ENCODE results near the gene CDSN. TPM values are rescaled to one million over a fixed set of nuclear protein-coding genes. Genes with fewer than 3 reads are reported as not detected.
"Not testable (repeated sequence)": the region's sequence is repeated elsewhere in the genome, so short reads cannot be mapped to it uniquely, and the experiment has no call there.

CDSN gene, protein sequence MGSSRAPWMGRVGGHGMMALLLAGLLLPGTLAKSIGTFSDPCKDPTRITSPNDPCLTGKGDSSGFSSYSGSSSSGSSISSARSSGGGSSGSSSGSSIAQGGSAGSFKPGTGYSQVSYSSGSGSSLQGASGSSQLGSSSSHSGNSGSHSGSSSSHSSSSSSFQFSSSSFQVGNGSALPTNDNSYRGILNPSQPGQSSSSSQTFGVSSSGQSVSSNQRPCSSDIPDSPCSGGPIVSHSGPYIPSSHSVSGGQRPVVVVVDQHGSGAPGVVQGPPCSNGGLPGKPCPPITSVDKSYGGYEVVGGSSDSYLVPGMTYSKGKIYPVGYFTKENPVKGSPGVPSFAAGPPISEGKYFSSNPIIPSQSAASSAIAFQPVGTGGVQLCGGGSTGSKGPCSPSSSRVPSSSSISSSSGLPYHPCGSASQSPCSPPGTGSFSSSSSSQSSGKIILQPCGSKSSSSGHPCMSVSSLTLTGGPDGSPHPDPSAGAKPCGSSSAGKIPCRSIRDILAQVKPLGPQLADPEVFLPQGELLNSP
- not detected for polyA plus RNA-seq (ENCODE audit: insufficient read length)

DNA sequence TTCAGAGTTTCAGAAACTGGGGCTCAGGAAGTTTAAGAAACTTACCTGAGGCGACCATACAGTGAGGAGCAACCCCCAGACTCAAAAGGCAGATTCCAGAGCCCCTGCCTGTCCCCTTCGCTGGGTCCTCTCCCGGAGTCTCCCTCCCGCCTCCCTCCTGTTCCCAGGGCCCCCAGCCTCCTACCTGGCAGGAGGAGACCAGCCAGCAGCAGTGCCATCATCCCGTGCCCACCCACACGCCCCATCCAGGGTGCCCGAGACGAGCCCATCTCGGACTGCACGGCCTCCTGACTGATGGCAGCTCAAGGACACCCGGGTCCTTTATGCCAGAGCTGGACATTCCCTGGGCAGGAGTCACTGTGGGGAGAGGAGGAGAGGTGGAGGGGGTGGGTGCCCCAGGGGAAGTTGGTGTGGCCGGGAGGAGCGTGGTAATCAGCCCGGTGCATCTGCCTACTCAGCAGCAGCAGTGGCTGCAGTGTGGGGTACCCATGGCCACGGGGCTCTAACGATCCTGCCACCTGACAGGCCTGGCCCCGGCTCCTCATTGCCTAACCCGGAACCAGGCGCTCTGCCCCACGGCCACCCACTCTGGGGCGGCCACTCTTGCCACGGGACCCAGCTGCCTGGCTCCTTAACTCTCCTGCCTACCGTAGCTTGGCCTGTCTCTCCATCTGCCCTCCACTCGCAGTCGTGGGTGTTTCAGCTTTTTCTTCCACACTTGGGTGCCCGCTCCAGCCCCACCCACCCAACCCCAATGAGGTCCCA, at the start of gene CDSN:
Gene CDSN, minus strand, starts transcription at position 296 of the 765 bp plus-strand sequence. Its CDS starts 27 bp downstream, at position 269.
- no peak for DNase-seq

DNA sequence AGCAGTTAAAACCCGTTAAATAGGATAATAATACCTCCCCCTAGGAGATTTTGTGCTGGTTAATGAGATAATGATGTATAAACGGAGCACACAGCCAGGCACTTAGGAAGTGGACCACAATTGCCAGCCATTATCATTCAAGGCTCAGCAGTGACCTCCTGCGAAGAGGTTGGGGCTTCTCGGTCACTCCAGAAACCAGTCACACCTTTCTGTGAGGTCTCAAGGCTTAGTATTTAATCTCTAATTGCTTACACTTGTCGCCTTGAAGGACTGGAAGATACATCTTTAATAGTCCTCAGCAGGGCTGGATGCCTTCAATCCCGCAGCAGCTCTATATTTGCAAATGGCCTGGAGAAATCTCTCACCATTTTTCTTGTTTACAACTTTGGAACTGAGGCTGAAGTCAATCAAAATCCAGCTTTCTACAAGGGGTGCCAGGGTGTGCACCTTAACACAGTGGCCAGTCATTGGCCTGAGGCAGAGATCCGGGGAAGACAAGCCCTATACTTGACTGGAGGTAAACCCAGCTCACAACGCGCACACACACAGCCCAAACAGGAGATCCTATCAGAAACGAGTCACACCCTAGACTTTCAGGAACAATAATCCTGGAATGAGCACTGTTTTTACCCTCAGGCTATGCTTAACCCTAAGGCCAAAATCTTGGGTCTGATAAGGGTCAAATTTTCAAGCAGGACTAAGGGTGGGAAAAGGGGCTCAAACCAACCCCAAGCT, 49.0 kb upstream of the CDSN start:
- DNase-seq = no peak

DNA sequence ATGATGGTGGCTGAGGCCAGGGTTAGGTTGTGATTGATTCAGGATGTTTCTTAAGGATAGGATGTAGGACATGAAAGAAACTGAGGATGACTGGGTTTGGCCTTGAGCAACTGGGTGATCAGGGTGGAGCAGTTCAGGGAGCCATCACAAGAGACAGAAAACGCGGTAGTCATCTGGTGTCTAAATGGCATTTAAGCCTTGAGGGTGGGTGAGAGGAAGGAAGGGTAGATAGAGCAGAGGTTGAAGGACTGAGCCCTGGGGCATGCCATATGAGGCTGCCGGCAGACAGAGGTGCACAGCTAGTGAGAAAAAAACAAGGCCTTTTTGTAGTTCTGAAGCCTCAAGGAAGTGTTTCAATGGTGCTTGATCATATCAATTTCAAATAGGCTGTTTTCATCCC, 48.4 kb upstream of the CDSN start:
- DNase-seq = no peak

DNA sequence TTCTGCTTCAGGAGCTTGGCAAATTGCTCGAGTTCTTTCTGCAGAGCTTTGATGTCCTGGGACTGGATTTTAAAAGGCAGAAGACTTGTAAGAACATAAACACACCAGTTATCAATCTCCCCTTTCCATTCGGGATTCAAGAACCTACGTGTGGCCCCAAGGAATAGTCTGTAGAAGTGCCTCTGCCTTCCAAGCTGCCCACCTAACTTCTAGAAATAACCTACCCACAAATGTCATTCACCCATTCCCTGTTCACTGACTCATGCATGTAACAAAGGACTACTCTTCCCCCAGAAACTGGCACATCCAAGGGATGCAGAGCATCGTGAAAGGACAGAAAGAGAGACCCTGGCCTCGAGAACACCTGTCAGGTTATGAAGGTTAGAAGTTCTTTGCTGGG, 45.7 kb upstream of the CDSN start:
- no peak for DNase-seq

DNA sequence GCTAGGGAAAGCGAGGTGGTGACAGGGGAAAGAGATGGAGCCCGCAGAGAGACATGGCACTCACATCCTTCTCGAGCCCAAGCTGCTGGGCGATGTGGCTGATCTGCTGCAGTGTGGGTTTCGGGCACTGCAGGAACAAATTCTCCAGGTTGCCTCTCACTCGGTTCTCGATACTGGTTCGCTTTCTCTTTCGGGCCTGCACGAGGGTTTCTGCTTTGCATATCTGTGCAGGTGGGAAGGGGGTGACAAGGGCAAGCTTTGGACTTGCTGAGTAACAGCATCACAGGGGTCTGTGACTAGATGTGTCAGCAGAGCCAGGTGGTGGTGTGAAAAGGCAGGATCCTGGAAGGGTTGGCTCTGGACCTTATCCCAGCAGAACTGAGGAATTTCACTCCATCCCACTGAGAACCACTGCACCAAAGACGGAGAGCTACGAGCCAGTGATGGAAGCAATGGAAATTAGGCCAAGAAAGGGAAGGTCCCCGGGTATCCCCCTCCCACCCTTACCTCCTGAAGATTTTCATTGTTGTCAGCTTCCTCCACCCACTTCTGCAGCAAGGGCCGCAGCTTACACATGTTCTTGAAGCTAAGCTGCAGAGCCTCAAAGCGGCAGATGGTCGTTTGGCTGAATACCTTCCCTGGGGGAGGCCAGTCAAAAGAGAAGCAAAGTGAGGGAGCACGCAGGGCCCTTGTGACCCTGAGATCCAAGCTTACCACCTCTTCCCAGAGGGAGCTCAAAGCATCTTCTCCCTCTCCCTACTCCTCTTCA, 45.0 kb upstream of the CDSN start:
- not testable (repeated sequence) for DNase-seq

DNA sequence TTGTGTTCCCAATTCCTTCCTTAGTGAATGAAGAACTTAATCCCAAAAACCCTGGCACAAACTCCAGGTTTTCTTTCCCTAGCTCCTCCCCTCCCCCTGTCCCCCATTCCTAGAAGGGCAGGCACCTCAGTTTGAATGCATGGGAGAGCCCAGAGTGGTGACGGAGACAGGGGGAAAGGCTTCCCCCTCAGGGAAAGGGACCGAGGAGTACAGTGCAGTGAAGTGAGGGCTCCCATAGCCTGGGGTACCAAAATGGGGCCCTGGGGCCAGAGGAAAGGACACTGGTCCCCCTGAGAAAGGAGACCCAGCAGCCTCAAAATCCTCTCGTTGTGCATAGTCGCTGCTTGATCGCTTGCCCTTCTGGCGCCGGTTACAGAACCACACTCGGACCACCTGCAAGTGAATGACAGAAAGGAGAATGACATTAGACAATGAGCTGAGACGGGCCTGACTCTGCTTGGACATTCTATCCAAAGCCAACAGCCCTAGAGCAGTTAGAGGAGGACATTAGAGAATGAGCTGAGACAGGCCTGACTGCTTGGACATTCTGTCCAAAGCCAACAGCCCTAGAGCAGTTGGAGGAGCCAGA, 44.3 kb upstream of the CDSN start:
- DNase-seq = not testable (repeated sequence)

DNA sequence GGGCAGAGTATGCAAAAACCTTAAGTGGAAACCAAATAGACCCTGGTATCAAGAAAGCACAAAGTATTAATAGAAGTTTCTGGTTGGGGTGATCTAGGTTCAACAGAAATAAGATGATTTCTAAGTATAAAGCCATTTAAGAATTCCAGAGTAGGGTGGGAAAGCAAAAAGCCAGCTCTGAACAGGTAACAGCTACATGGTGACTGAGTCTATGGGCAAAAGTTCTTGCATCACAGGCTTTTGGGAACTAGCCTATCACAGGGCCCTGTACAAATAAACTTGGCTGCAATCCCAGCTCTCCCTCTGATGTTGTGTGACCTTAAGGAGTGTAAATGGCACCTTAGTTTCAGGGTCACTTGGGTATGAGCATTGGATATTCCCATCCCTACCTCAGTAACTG, 43.7 kb upstream of the CDSN start:
- DNase-seq = no peak

DNA sequence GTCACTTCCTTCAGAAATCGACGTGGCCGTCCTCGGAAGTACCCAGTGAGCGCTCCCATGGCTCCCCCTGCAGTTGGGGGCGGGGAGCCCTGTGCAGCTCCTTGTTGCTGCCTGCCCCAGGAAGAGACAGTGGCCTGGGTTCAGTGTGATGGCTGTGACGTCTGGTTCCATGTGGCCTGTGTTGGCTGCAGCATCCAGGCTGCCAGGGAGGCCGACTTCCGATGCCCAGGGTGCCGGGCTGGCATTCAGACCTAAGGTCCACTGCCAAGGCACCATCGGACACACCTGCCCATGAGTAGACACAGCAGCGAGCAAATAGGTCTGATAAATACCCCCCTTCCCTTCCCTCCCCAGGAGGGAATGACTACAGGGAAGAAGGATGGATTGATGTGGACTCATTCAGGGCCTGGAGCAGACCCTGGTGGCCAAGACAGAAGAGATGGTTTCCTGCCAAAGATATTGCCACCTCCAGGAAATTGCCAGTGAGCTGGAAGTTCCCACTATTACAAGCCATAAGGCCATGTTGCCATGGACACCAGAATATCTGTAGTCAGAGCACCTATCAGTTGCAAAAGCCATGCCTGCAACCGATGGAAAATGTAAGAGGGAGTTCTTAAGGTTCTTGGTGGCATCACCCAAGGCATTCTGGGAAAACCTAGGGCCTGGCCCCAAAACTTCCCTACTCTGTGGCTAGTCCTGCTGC, 42.4 kb upstream of the CDSN start:
- no peak for DNase-seq

DNA sequence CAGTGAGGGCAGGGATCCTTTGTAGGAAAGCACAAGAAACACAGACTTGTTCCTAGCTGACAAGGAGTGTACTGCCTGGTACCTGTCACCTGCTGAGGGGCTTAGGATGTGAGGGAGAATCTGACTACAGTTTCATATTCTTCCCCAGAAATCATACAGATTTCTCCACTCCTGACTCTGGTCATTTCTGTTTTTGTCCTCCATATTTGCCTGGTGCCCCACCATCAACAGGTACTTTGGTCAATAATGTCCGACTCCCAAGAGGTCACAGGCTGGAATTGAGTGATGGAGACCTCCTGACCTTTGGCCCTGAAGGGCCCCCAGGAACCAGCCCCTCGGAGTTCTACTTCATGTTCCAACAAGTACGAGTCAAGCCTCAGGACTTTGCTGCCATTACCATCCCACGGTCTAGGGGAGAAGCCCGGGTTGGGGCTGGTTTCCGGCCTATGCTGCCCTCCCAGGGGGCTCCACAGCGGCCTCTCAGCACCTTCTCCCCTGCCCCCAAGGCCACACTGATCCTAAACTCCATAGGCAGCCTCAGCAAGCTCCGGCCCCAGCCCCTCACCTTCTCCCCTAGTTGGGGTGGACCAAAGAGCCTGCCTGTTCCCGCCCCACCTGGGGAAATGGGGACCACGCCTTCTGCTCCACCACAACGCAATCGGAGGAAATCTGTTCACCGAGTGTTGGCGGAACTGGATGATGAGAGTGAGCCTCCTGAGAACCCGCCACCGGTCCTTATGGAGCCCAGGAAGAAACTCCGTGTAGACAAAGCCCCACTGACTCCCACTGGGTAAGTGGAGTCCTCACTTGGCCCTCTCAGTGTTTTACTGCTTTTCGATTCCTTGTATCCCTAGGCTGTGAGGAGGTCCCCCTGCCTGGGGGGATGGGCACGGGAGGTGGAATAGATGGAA, 41.2 kb upstream of the CDSN start:
- DNase-seq = no peak

DNA sequence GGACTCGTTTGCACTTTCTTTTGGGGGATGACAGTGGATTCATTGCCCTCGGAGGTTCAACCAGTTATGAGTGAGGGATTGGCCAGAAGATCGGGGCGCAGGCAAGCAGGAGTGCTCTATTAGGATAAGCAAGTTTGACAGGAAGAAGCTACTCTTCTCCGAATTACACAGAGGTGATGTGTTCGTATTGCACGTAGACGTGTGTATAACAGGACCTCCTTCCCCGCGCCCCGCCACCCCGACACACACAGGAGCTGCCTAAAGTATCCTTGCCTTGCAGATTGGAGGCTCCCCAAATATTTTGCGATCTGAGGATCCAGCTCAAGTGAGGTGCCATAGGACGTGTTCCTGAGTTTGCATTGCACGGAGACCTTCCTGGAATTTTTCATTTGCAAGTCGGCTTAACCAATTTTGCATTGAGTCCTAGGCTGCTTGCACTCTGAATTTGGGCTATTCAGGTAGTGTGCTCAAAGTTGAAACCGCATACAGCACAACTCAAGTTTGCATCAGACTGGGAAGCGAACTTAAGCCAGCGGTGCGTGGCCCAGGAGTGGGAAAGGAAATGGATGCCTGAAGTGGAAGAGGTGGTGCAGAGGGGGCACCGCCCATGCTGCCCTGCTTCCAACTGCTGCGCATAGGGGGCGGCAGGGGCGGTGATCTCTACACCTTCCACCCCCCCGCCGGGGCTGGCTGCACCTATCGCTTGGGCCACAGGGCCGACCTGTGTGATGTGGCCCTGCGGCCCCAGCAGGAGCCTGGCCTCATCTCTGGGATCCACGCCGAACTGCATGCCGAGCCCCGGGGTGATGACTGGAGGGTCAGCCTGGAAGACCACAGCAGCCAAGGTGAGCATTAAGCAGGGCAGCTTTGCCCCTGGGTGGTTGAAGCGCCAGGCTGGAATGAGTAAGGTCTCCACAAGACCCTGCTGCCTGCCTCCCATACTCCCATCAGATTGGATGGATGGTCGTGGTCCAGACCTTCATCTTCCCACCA, 38.9 kb upstream of the CDSN start:
- no peak for DNase-seq

DNA sequence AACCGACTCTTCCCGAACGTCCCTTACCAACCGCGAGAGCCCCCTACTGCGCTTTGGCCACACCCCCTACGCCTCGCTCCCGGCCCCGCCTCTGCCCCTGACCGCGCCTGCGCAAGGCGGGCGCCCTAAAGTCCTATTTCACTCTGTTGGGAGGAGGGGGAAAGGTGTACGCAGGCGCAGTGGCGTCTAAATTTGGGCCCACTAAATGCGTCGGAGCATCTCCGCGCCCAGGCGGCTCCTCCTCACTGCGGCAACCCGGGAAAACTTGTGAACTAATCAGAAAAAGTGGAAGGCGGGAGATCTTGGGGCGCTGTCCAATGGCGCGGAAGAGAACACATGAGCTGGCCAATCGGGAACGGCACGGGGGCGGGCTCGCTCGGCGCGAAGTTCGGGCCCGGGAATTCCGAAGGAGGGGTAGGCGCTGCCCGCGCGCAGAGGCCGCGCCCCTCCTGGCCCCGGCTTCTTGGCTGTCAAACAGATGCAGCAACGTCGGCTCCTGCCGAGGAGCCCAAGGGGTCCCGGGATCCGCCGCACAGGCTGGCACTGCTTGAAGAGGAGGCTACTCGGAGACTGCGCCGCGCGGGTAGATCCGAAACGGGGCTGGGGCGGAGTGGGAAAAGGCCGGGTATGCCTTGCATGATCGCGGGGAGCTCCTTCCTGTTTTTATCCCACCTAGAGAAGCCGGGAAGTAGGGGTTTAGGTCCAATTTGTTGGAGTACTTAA, 38.1 kb upstream of the CDSN start, which contains the start of gene TCF19:
Gene TCF19, plus strand, starts transcription at position 450 of the 723 bp plus-strand sequence. CDS start 881 bp downstream, outside the sequence.
- peak; percentile 100 for DNase-seq

DNA sequence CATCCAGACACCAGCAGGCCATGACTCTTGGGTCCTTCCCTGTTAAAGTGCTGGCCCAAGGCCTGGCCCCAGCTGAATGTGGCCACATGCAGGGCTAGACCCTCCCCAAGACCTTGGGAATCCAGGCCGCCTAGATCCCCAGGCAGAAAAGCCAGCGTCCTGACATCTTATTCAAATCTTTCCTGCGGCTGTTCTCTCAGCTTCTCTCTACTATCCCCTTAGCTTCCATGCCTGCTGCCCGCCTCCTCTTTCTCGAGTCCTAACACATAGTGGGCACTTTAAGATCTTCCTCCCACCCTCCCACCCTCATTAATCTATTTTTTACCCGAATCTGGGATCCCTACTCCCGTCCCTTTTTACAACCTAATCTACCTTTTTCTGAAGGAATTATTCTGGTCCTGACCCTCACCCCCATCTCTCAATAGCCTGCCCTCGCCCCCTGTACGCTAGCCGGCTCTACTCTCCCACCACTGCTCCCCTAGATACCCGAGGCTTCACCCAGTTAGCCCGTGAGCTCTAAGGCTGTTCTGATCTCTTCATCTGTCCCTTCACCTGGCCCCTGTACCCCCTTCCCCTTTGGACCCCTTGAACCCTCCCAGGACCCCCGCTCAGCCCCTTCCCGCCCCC, 37.4 kb upstream of the CDSN start, which contains the start of gene CCHCR1:
Gene CCHCR1, minus strand, starts transcription at position 290 of the 627 bp plus-strand sequence. Its CDS starts 202 bp downstream, at position 88.
- no peak for DNase-seq

DNA sequence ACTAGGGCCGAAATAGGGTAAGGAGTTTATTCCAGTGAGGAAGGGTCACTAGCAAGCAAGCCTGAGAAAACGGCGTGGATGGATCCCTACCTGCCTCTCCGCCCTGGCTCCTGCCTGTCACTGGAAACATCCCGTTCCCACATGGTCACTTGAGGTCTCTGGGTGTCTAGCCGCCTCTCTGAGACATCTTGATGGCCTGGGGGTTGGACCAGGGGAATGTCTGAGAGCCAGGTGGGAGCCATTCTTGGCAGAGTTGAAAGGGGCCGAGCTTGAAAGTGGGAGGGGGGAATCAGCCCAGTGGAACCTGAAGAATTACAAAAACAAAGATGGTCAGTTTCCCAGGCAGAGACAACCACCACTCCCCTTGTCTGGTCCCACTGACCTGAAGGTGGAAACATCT, 36.4 kb upstream of the CDSN start:
- no peak for DNase-seq

DNA sequence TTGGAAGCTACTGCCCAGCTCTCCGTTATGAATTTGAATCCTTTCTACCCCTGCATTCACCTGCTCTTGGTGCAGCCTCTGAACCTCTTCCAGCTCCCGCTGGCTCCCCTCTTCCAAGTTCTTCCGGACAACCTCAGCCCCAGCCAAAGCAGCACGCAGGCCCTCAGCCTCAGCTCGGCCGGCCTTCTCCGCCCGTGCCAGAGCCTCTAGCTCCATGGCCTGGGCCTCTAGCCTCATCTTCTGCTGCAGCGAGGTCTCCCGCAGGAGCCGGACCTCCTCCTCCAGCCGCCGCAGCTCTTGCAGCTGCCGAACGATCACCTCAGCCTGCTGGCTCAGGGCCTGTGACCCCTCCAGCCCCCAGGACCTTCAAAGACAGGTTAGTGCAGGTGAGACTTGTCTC, 34.2 kb upstream of the CDSN start:
- DNase-seq = no peak

DNA sequence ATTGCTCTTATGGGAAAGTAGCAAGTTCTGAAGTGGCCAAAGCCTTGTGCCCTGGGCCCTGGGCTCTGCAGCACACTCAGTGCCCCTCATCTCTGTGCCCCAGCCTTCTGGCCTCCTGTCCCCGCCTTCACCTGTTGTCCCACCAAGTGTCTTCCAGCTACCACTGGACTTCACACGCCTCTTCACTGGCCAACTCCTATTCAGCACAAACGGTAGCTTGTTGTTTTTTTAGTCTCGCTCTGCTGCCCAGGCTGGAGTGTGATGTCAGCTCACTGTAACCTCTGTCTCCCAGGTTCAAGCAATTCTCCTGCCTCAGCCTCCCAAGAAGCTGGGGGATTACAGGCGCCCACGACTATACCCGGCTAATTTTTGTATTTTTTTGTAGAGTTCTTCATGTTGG, 32.5 kb upstream of the CDSN start:
- no peak for DNase-seq

DNA sequence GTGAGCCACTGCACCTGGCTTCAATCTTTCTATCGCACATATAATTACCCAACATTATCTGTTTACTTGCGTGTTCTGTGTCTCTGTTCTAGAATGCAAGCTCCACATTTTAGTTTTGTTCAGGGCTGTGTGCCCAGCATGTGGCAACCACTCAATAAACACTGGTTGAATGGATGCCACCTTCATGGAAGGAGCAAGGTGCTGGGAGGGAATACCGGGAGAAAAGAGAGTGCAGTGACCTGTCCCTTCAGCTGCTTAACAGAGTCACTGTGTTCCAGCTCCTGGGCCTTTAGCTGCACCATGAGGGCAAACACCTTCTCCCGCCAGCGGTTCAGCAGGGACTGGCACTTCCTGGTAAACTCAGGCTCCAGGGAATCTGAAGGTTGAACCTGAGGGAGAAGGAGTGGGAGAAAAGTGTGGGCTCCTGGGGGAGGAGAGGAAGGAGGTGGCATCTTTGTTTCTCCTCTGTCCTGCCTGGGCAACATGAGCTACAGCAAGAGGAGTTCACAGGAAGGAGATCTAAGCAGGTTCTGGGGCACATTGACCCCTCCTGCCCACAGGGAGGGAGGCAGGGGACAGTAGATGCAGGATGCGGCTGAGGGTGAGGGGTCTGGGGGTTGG, 29.7 kb upstream of the CDSN start:
- no peak for DNase-seq

DNA sequence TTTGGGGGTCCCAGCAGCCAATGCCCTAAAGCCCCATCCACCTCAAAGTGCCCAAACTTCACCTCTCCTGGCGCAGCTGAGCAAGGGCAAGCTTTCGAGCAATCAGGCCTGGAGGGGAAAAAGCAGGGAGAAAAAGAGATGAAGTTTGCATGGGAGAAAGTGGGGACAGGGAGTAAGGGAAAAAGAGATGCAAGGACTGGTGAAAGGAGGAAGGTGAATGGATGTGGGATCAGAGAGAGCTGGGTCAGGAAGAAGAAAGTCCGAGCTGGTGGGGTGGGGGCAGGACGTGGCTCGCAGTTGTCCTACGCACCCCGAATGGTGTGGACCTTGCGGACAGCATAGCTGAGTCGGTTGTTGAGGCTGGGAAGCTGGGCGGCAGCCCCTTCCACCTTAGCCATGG, 25.1 kb upstream of the CDSN start:
- DNase-seq = no peak
